BJ (cell line): ENCODE results near the gene SLC16A5. TPM values are rescaled to one million over a fixed set of nuclear protein-coding genes. Genes with fewer than 3 reads are reported as not detected.

ENCODE experiments used
- CTCF ChIA-PET: fragments of 350-600 bp; formaldehyde crosslinking; extraction: SDS; loops from one replicate; lab custom pipeline; 2021; ENCODE audit warnings: antibody characterized with exemption, inconsistent platforms; lab: Yijun Ruan, JAX
- POLR2A ChIA-PET: fragments of 300-600 bp; sonication (Branson Sonifier 250); formaldehyde crosslinking; extraction: SDS; loops from one replicate; lab custom pipeline; 2021; ENCODE audit warnings: antibody characterized with exemption; lab: Charles Lee
- DNase-seq: peaks from one replicate; pipeline ENCODE4 v3.0.0-alpha.2; 2011; ENCODE audit warnings: low read depth
- H3K27me3 ChIP-seq: 2 replicates; pipeline ENCODE4 v1.6.0; 2011; ENCODE audit warnings: low read length; ENCODE audit not compliant: control insufficient read depth, insufficient read depth
- H3K36me3 ChIP-seq: 2 replicates; pipeline ENCODE4 v1.5.1; 2011; ENCODE audit warnings: low read length; ENCODE audit not compliant: control insufficient read depth, insufficient read depth
- H3K4me3 ChIP-seq: 2 replicates; pipeline ENCODE4 v1.5.1; 2011; ENCODE audit warnings: low read depth, mild to moderate bottlenecking, control low read depth, low read length
- CTCF ChIP-seq: IDR thresholded peaks from 2 replicates; pipeline ENCODE4 v1.5.1; 2011; ENCODE audit warnings: low read depth, mild to moderate bottlenecking, control low read depth, inconsistent platforms, low read length, moderate library complexity; ENCODE audit not compliant: insufficient read depth
- polyA plus RNA-seq: library from polyadenylated mRNA; depleted of rRNA; stranded (reverse); fragments of >200 nt; gene quantifications from 2 replicates; pipeline ENCODE4 v1.2.3, GENCODE V29; 2011

SLC16A5 gene
- polyA plus RNA-seq, 1 experiment: 18.3 TPM

GRCh38 chr17:75091855-75092327, 4.1 kb downstream of the SLC16A5 start:
- no peak overlapping the region for H3K4me3 ChIP-seq
- CTCF ChIA-PET: interaction anchor here (0.8 to 1.7 kb wide), 8 partner anchors 10 to 131 kb away, joined by 3 to 7 read pairs (median 3); partner anchors contain the start of gene NT5C
- POLR2A ChIA-PET: no interaction called here
- no peak for DNase-seq
- TF ChIP-seq CTCF: no peak
- no peaks in the 10 kb centered on the region for H3K36me3 ChIP-seq
- no peaks in the 10 kb centered on the region for H3K27me3 ChIP-seq

- POLR2A ChIA-PET: no interaction called here
- Histone ChIP-seq H3K27me3 (no peaks in the 10 kb centered on the region), H3K36me3 (peaks cover 3% of the 10 kb centered on the region), H3K4me3 (no peak overlapping the region)
- no peak for TF ChIP-seq CTCF
- no peak for DNase-seq
- CTCF ChIA-PET: interaction anchor here (1.0 to 4.5 kb wide), 4 partner anchors 12 to 25 kb away, joined by 3 to 24 read pairs (median 8); no protein-coding TSS in a partner anchor
Observed at GRCh38 chr17:75093548-75094158, 5.9 kb downstream of the SLC16A5 start.

- no peak for TF ChIP-seq CTCF
- no peak for DNase-seq
- CTCF ChIA-PET: interaction anchor here (0.9 to 4.5 kb wide), 5 partner anchors 11 to 134 kb away, joined by 4 to 24 read pairs (median 5); partner anchors contain the start of gene NT5C
- POLR2A ChIA-PET: no interaction called here
- Histone ChIP-seq H3K27me3 (no peaks in the 10 kb centered on the region), H3K36me3 (peaks cover 10% of the 10 kb centered on the region), H3K4me3 (no peak overlapping the region)
Observed at GRCh38 chr17:75094871-75095399, 7.2 kb downstream of the SLC16A5 start.

- DNase-seq: no peak
- H3K36me3 ChIP-seq: peaks cover 16% of the 10 kb centered on the region
- ChIA-PET POLR2A (interaction anchor here (0.6 kb wide), 1 partner anchor 8 kb away, joined by 5 read pairs; the partner anchor contains the start of gene SLC16A5), CTCF (interaction anchor here (1.2 to 4.5 kb wide), 4 partner anchors 10 to 36 kb away, joined by 3 to 24 read pairs (median 8); partner anchors contain the start of gene NT5C)
- TF ChIP-seq CTCF: no peak
- H3K27me3 ChIP-seq: no peaks in the 10 kb centered on the region
- H3K4me3 ChIP-seq: no peak overlapping the region
Observed at GRCh38 chr17:75096082-75096625, 8.4 kb downstream of the SLC16A5 start.

GRCh38 chr17:75097865-75098264, 10.1 kb downstream of the SLC16A5 start:
- CTCF ChIA-PET: interaction anchor here (1.0 to 2.2 kb wide), 2 partner anchors 8 to 10 kb away, joined by 4 to 11 read pairs; partner anchors contain the start of gene SLC16A5
- no peak for TF ChIP-seq CTCF
- no peaks in the 10 kb centered on the region for H3K27me3 ChIP-seq
- POLR2A ChIA-PET: no interaction called here
- no peak for DNase-seq
- no peak overlapping the region for H3K4me3 ChIP-seq
- peaks cover 17% of the 10 kb centered on the region for H3K36me3 ChIP-seq
